ENCODE measurements around the gene RHD. TPM values are rescaled to one million over a fixed set of nuclear protein-coding genes. Genes with fewer than 3 reads are reported as not detected.

RHD gene
- total RNA-seq, 1 experiment from 2014 or later = not detected

DNA sequence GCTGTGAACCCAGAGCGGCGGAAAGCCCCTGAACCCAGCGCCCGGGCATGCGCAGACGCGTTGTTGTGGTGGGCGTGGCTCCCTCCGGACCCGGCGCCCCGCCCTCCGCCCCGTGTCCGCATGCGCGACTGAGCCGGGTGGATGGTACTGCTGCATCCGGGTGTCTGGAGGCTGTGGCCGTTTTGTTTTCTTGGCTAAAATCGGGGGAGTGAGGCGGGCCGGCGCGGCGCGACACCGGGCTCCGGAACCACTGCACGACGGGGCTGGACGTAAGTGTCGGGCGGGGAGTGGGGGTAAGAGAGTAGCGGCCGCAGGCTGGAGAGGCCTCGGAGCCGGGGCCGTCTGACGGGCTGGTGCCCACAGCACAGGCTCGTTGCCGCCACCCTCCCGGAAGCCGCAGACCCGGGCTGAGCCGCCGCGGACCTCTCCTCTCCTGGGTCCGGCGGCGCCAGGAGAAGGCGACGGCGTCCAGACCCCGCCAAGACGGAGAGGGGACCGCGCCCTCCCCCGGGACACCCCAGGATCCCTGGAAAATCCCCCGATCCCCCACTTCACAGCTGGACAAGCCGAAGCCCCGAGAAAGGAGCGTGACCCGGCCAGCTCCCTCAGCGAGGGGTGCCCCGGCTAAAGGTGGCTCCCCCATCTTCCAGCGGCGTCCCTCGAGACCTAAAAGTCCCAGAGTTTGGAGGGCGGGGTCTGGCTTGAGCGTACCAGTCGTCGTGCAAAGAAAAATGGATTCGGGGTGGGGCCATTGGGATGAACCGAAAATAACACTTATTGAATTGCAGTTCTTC, 66.1 kb downstream of the RHD start, which contains the start of gene TMEM50A:
TMEM50A (plus strand) TSS at position 147 of the 794 bp plus-strand sequence. CDS start 2,153 bp downstream, outside the sequence.
- BruUV-seq (replicated peaks) = TSS peak; percentile 43
- TF ChIP-seq, protein P1, sequence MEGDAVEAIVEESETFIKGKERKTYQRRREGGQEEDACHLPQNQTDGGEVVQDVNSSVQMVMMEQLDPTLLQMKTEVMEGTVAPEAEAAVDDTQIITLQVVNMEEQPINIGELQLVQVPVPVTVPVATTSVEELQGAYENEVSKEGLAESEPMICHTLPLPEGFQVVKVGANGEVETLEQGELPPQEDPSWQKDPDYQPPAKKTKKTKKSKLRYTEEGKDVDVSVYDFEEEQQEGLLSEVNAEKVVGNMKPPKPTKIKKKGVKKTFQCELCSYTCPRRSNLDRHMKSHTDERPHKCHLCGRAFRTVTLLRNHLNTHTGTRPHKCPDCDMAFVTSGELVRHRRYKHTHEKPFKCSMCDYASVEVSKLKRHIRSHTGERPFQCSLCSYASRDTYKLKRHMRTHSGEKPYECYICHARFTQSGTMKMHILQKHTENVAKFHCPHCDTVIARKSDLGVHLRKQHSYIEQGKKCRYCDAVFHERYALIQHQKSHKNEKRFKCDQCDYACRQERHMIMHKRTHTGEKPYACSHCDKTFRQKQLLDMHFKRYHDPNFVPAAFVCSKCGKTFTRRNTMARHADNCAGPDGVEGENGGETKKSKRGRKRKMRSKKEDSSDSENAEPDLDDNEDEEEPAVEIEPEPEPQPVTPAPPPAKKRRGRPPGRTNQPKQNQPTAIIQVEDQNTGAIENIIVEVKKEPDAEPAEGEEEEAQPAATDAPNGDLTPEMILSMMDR (IDR thresholded peaks at IDR 0.05; ENCODE audit: unreplicated experiment) = no peak
- no peaks in the 10 kb centered on the region for H3K27me3 Mint-ChIP-seq (ENCODE audit: unreplicated experiment)
- H3K4me1 Mint-ChIP-seq (ENCODE audit: low read depth, unreplicated experiment) = peaks cover 3% of the 10 kb centered on the region
- CTCF ChIA-PET = no interaction called here
- peaks cover 24% of the 10 kb centered on the region for H3K36me3 Mint-ChIP-seq (ENCODE audit: insufficient read depth, unreplicated experiment)
- peak; percentile 86 for DNase-seq
- H3K27ac Mint-ChIP-seq (ENCODE audit: unreplicated experiment) = peak within 1 kb of the TSS; percentile 54
- H3K9me3 Mint-ChIP-seq (ENCODE audit: low read depth, unreplicated experiment) = no peaks in the 10 kb centered on the region
- intact Hi-C loops (cut with micrococcal nuclease; ENCODE audit: unreplicated experiment) = no loop called here
- peak within 1 kb of the TSS; percentile 88 for H3K4me3 Mint-ChIP-seq (ENCODE audit: low read depth, unreplicated experiment)

DNA sequence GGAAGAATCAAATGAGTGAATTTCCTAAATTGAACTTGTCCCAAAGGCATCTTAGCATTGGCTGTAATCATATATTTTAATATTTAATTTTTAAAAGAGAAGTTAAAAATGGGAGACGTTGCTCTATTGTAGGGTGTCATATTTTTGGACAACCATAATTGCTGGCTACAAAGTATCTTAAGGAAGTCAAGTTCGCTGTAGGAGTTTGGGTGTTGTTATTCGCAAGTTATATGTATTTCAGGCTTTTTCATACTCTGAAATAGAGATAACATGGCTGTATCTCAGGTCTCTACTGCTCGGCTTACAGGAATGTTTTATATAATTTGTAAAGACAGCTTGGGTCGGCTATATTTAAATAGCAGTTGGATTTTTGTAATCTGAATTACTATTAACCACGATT, 66.7 kb downstream of the RHD start:
- no TSS peak for BruUV-seq (replicated peaks)
- intact Hi-C loops (cut with micrococcal nuclease; ENCODE audit: unreplicated experiment) = no loop called here
- no peaks in the 10 kb centered on the region for H3K27me3 Mint-ChIP-seq (ENCODE audit: unreplicated experiment)
- TF ChIP-seq, protein P1 (IDR thresholded peaks at IDR 0.05; ENCODE audit: unreplicated experiment) = no peak
- no peak for DNase-seq
- peak overlapping the region; percentile 54 for H3K27ac Mint-ChIP-seq (ENCODE audit: unreplicated experiment)
- no peaks in the 10 kb centered on the region for H3K9me3 Mint-ChIP-seq (ENCODE audit: low read depth, unreplicated experiment)
- H3K36me3 Mint-ChIP-seq (ENCODE audit: insufficient read depth, unreplicated experiment) = peaks cover 30% of the 10 kb centered on the region
- H3K4me3 Mint-ChIP-seq (ENCODE audit: low read depth, unreplicated experiment) = peak overlapping the region; percentile 88
- peaks cover 9% of the 10 kb centered on the region for H3K4me1 Mint-ChIP-seq (ENCODE audit: low read depth, unreplicated experiment)
- CTCF ChIA-PET = no interaction called here

DNA sequence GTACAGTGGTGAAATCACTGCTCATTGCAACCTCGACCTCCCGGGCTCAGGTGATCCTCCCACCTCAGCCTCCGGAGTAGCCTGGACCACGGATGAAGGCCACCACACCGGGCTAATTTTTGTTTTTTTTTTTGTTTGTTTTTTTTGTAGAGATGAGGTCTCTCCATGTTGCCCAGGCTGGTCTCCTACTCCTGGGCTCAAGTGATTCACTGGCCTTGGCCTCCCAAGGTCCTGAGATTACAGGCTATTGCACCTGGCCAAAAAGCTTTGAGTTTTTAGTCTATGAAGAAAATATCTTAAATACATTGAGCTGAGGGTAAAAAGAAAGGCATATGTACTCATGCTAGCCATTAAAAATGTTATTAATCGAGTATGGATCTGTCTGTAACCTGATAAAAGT, 69.4 kb downstream of the RHD start:
- TF ChIP-seq, protein P1 (IDR thresholded peaks at IDR 0.05; ENCODE audit: unreplicated experiment) = no peak
- no TSS peak for BruUV-seq (replicated peaks)
- Mint-ChIP-seq H3K9me3 (ENCODE audit: low read depth, unreplicated experiment) (no peaks in the 10 kb centered on the region), H3K27ac (ENCODE audit: unreplicated experiment) (no peak overlapping the region), H3K4me3 (ENCODE audit: low read depth, unreplicated experiment) (no peak overlapping the region), H3K36me3 (ENCODE audit: insufficient read depth, unreplicated experiment) (peaks cover 32% of the 10 kb centered on the region), H3K27me3 (ENCODE audit: unreplicated experiment) (no peaks in the 10 kb centered on the region), H3K4me1 (ENCODE audit: low read depth, unreplicated experiment) (peaks cover 10% of the 10 kb centered on the region)
- intact Hi-C loops (cut with micrococcal nuclease; ENCODE audit: unreplicated experiment) = no loop called here
- CTCF ChIA-PET = no interaction called here
- DNase-seq = no peak

DNA sequence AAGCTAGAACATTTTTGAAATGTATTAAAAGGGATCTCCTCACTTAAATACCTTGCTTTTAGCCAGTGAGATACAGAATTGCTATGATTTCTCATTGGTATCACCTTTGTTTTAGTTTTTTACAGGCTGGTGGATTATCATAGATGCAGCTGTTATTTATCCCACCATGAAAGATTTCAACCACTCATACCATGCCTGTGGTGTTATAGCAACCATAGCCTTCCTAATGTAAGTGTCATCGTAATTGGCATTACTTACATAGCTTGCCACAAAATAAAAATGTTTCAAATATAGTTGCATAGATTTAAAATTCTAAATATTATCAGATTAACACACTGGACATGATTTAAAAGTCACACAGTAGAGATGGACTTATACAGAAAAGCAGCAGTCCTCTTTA, 70.5 kb downstream of the RHD start:
- Mint-ChIP-seq H3K27ac (ENCODE audit: unreplicated experiment) (no peak overlapping the region), H3K4me3 (ENCODE audit: low read depth, unreplicated experiment) (no peak overlapping the region), H3K4me1 (ENCODE audit: low read depth, unreplicated experiment) (peaks cover 10% of the 10 kb centered on the region), H3K36me3 (ENCODE audit: insufficient read depth, unreplicated experiment) (peaks cover 32% of the 10 kb centered on the region), H3K27me3 (ENCODE audit: unreplicated experiment) (no peaks in the 10 kb centered on the region), H3K9me3 (ENCODE audit: low read depth, unreplicated experiment) (no peaks in the 10 kb centered on the region)
- no peak for DNase-seq
- TF ChIP-seq, protein P1 (IDR thresholded peaks at IDR 0.05; ENCODE audit: unreplicated experiment) = no peak
- CTCF ChIA-PET = no interaction called here
- intact Hi-C loops (cut with micrococcal nuclease; ENCODE audit: unreplicated experiment) = no loop called here
- no TSS peak for BruUV-seq (replicated peaks)
